MM.1S (cell line): ENCODE results near the gene ARID5A.

Source experiments
- DNase-seq: peaks from one replicate; pipeline ENCODE4 v3.0.0-alpha.2; 2015
- H2AFZ ChIP-seq: fragments of 300-600 bp; sonication (generic); 2 replicates; pipeline ENCODE4 v1.6.0; 2016; ENCODE audit warnings: antibody characterized with exemption, low read length
- H3F3A ChIP-seq: fragments of 300-600 bp; sonication (generic); 2 replicates; pipeline ENCODE4 v1.6.1; 2016; ENCODE audit warnings: mild to moderate bottlenecking, antibody characterized with exemption, low read length, moderate library complexity, mixed read lengths; ENCODE audit not compliant: insufficient read depth
- H3K27ac ChIP-seq: fragments of 300-600 bp; sonication (generic); 2 replicates; pipeline ENCODE4 v1.5.1; 2016; ENCODE audit warnings: mild to moderate bottlenecking, low read length
- H3K27me3 ChIP-seq: fragments of 300-600 bp; sonication (generic); replicated peaks from 2 replicates; pipeline ENCODE4 v1.6.0; 2016; ENCODE audit warnings: low read length; ENCODE audit not compliant: insufficient read depth
- H3K36me3 ChIP-seq: fragments of 300-600 bp; sonication (generic); replicated peaks from 2 replicates; pipeline ENCODE4 v1.6.1; 2016; ENCODE audit warnings: mild to moderate bottlenecking, low read length, mixed read lengths; ENCODE audit not compliant: insufficient read depth
- H3K4me1 ChIP-seq: fragments of 300-600 bp; sonication (generic); 2 replicates; pipeline ENCODE4 v1.6.1; 2016; ENCODE audit warnings: low read length, mixed read lengths
- H3K4me2 ChIP-seq: fragments of 300-600 bp; sonication (generic); 2 replicates; pipeline ENCODE4 v1.6.0; 2016; ENCODE audit warnings: low read depth, low read length
- H3K4me3 ChIP-seq: fragments of 300-600 bp; sonication (generic); 2 replicates; pipeline ENCODE4 v1.5.1; 2016; ENCODE audit warnings: low read length, mixed read lengths
- H3K79me2 ChIP-seq: fragments of 300-600 bp; sonication (generic); 2 replicates; pipeline ENCODE4 v1.6.1; 2016; ENCODE audit warnings: mixed run types, low read length, mixed read lengths
- H3K9ac ChIP-seq: fragments of 300-600 bp; sonication (generic); 2 replicates; pipeline ENCODE4 v1.6.1; 2016; ENCODE audit warnings: low read length, mixed read lengths
- H3K9me2 ChIP-seq: fragments of 300-600 bp; sonication (generic); replicated peaks from 2 replicates; pipeline ENCODE4 v1.6.1; 2016; ENCODE audit warnings: mild to moderate bottlenecking, low read length, mixed read lengths; ENCODE audit not compliant: insufficient read depth
- H3K9me3 ChIP-seq: fragments of 300-600 bp; sonication (generic); replicated peaks from 2 replicates; pipeline ENCODE4 v1.6.1; 2016; ENCODE audit warnings: mild to moderate bottlenecking, low read length, mixed read lengths; ENCODE audit not compliant: insufficient read depth
- H4K20me1 ChIP-seq: fragments of 300-600 bp; sonication (generic); 2 replicates; pipeline ENCODE4 v1.6.1; 2016; ENCODE audit warnings: mild to moderate bottlenecking, low read length, moderate library complexity, mixed read lengths; ENCODE audit not compliant: insufficient read depth
- CTCF ChIP-seq: fragments of 300-600 bp; sonication (generic); IDR thresholded peaks from 2 replicates; pipeline ENCODE4 v1.5.1; 2016; ENCODE audit warnings: antibody characterized with exemption, low read length, mixed read lengths
- EZH2 ChIP-seq: fragments of 300-600 bp; sonication (generic); optimal IDR thresholded peaks from 2 replicates; pipeline ENCODE3; 2017; ENCODE audit warnings: low read depth, mild to moderate bottlenecking, antibody characterized with exemption, low read length, mixed read lengths
- EZH2phosphoT487 ChIP-seq: fragments of 300-600 bp; sonication (generic); IDR thresholded peaks from 2 replicates; pipeline ENCODE4 v1.6.1; 2018; ENCODE audit warnings: antibody characterized with exemption, low read length

ARID5A gene

GRCh38 chr2:96526101-96526591 is 10.4 kb upstream of the ARID5A start:
- Histone ChIP-seq H3K36me3 (no peaks in the 10 kb centered on the region), H3F3A (peaks cover 53% of the 10 kb centered on the region), H3K9me2 (no peaks in the 10 kb centered on the region), H3K4me1 (peaks cover 62% of the 10 kb centered on the region), H3K4me2 (peak overlapping the region; percentile 96), H3K9ac (peak overlapping the region; percentile 100), H4K20me1 (no peaks in the 10 kb centered on the region), H3K27me3 (no peaks in the 10 kb centered on the region), H3K27ac (peak overlapping the region; percentile 100), H3K4me3 (peak overlapping the region; percentile 65), H3K79me2 (peaks cover 2% of the 10 kb centered on the region), H3K9me3 (no peaks in the 10 kb centered on the region), H2AFZ (no peak overlapping the region)
- peak; percentile 99 for DNase-seq
- TF ChIP-seq CTCF (no peak), EZH2 (no peak), EZH2phosphoT487 (no peak)

- Histone ChIP-seq H3K4me3 (peak overlapping the region; percentile 65), H3K4me1 (peaks cover 68% of the 10 kb centered on the region), H3K4me2 (peak overlapping the region; percentile 96), H3K9me2 (no peaks in the 10 kb centered on the region), H3K9me3 (no peaks in the 10 kb centered on the region), H3K27ac (peak overlapping the region; percentile 100), H3K79me2 (peaks cover 8% of the 10 kb centered on the region), H2AFZ (0 out of 2 replicates have a peak overlapping the region, but pooled peaks have one; percentile 28), H3F3A (peaks cover 59% of the 10 kb centered on the region), H4K20me1 (no peaks in the 10 kb centered on the region), H3K27me3 (no peaks in the 10 kb centered on the region), H3K9ac (peak overlapping the region; percentile 100), H3K36me3 (no peaks in the 10 kb centered on the region)
- TF ChIP-seq CTCF: no peak
- no peak for TF ChIP-seq EZH2
- no peak for TF ChIP-seq EZH2phosphoT487
- DNase-seq: peak; percentile 51
Measured at GRCh38 chr2:96526615-96527285, 9.8 kb upstream of the ARID5A start.

- peak; percentile 84 for DNase-seq
- H3K27me3 ChIP-seq: no peaks in the 10 kb centered on the region
Measured at GRCh38 chr2:96527286-96528005, 9.1 kb upstream of the ARID5A start.

More at GRCh38 chr2:96527286-96528005, 9.1 kb upstream of the ARID5A start:
- peaks cover 71% of the 10 kb centered on the region for H3K4me1 ChIP-seq
- H4K20me1 ChIP-seq: no peaks in the 10 kb centered on the region
- peak overlapping the region; percentile 100 for H3K9ac ChIP-seq
- peaks cover 10% of the 10 kb centered on the region for H3K79me2 ChIP-seq
- H3F3A ChIP-seq: peaks cover 64% of the 10 kb centered on the region
- peak overlapping the region; percentile 65 for H3K4me3 ChIP-seq
- peak overlapping the region; percentile 96 for H3K4me2 ChIP-seq
- H2AFZ ChIP-seq: 0 out of 2 replicates have a peak overlapping the region, but pooled peaks have one; percentile 28
- no peaks in the 10 kb centered on the region for H3K9me3 ChIP-seq
- H3K9me2 ChIP-seq: no peaks in the 10 kb centered on the region
- peak overlapping the region; percentile 100 for H3K27ac ChIP-seq
- H3K36me3 ChIP-seq: no peaks in the 10 kb centered on the region
- TF ChIP-seq EZH2 (no peak), CTCF (no peak; the same call in 1 of the 2 replicates), EZH2phosphoT487 (no peak)
